IPS-18a (cell line): ENCODE measurements around the gene HNRNPA0.
"Not testable (repeated sequence)": the region's sequence is repeated elsewhere in the genome, so short reads cannot be mapped to it uniquely, and the experiment has no call there.

Source experiments
- H3K27ac ChIP-seq: one replicate; pipeline ENCODE4 v1.5.1; 2013; ENCODE audit warnings: low read length
- H3K27me3 ChIP-seq: one replicate; pipeline ENCODE4 v1.6.1; 2013; ENCODE audit warnings: mild to moderate bottlenecking, low read length; ENCODE audit not compliant: control insufficient read depth, insufficient read depth
- H3K36me3 ChIP-seq: one replicate; pipeline ENCODE4 v1.6.1; 2013; ENCODE audit warnings: low read depth, low read length; ENCODE audit not compliant: control insufficient read depth
- H3K4me1 ChIP-seq: one replicate; pipeline ENCODE4 v1.6.1; 2013; ENCODE audit warnings: low read depth, low read length; ENCODE audit not compliant: control insufficient read depth
- H3K4me3 ChIP-seq: one replicate; pipeline ENCODE4 v1.5.1; 2013; ENCODE audit warnings: low read length
- H3K9ac ChIP-seq: one replicate; pipeline ENCODE4 v1.6.1; 2013; ENCODE audit warnings: mild to moderate bottlenecking, low read length, moderate library complexity
- H3K9me3 ChIP-seq: one replicate; pipeline ENCODE4 v1.6.1; 2013; ENCODE audit warnings: low read depth, low read length; ENCODE audit not compliant: control insufficient read depth

The HNRNPA0 gene

GRCh38 chr5:137778772-137779564 is 24.8 kb upstream of the HNRNPA0 start:
- H3K27ac ChIP-seq: no peak overlapping the region
- H3K4me3 ChIP-seq: no peak overlapping the region
- no peaks in the 10 kb centered on the region for H3K27me3 ChIP-seq
- H3K9me3 ChIP-seq: no peaks in the 10 kb centered on the region
- H3K4me1 ChIP-seq: no peaks in the 10 kb centered on the region
- no peaks in the 10 kb centered on the region for H3K36me3 ChIP-seq
- H3K9ac ChIP-seq: no peak overlapping the region

GRCh38 chr5:137767937-137768336 is 13.8 kb upstream of the HNRNPA0 start:
- H3K27ac ChIP-seq, H3K4me3 ChIP-seq, H3K27me3 ChIP-seq, H3K4me1 ChIP-seq, H3K36me3 ChIP-seq, H3K9ac ChIP-seq: not testable (repeated sequence)
- H3K9me3 ChIP-seq: peaks cover 18% of the 10 kb centered on the region

GRCh38 chr5:137761566-137761965 is 7.4 kb upstream of the HNRNPA0 start:
- H3K4me3 ChIP-seq: no peak overlapping the region
- H3K27ac ChIP-seq: no peak overlapping the region
- H3K9me3 ChIP-seq: no peaks in the 10 kb centered on the region
- H3K27me3 ChIP-seq: no peaks in the 10 kb centered on the region
- no peaks in the 10 kb centered on the region for H3K36me3 ChIP-seq
- H3K9ac ChIP-seq: no peak overlapping the region
- no peaks in the 10 kb centered on the region for H3K4me1 ChIP-seq

- H3K27me3 ChIP-seq: no peaks in the 10 kb centered on the region
- H3K36me3 ChIP-seq: no peaks in the 10 kb centered on the region
- H3K4me1 ChIP-seq: no peaks in the 10 kb centered on the region
- no peaks in the 10 kb centered on the region for H3K9me3 ChIP-seq
- H3K9ac ChIP-seq: no peak overlapping the region
- no peak overlapping the region for H3K27ac ChIP-seq
- no peak overlapping the region for H3K4me3 ChIP-seq
These were observed 6.8 kb upstream of the HNRNPA0 start for GRCh38 chr5:137760719-137761516.

DNA sequence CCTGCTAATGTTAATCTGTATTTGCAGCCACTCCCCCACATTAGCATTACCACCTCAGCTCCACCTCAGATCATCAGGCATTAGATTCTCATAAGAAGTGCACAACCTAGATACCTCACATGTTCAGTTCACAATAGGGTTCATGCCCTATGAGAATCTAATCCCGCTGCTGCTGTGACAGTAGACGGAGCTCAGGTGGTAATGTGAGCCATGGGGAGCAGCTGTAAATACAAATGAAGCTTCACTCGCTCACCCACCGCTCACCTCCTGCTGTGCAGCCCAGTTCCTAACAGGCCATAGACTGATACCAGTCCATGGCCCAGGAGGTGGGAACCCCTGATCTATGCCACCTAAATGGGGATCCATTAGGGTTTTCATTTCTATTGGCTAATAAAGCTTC is 6.1 kb upstream of the HNRNPA0 start:
- Histone ChIP-seq H3K9ac (no peak overlapping the region), H3K36me3 (no peaks in the 10 kb centered on the region), H3K27me3 (no peaks in the 10 kb centered on the region), H3K9me3 (no peaks in the 10 kb centered on the region), H3K27ac (no peak overlapping the region), H3K4me3 (no peak overlapping the region), H3K4me1 (no peaks in the 10 kb centered on the region)

- H3K27me3 ChIP-seq: no peaks in the 10 kb centered on the region
- no peaks in the 10 kb centered on the region for H3K4me1 ChIP-seq
- no peaks in the 10 kb centered on the region for H3K9me3 ChIP-seq
- no peak overlapping the region for H3K9ac ChIP-seq
- no peak overlapping the region for H3K27ac ChIP-seq
- H3K4me3 ChIP-seq: no peak overlapping the region
- H3K36me3 ChIP-seq: no peaks in the 10 kb centered on the region
These were observed 4.6 kb upstream of the HNRNPA0 start for GRCh38 chr5:137758715-137759306.

DNA sequence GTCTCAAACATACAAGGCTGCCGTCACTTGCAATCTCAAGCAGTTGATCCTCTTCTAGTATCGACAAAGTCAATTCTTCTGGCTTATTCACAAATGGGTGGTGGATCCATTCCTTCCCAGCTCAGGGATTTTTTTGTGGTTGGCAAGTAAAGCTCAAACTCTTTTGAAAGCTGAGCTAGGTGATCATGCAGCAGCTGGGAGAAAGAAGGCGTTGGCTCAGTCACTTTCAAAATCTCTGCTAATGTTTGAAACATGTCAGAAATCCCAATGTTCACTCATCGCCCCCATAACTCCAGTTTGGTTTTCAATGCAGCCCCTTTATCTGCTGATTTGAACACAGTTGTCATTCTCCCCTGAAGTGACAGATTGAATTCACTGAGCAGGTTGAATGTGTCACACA is 4.0 kb upstream of the HNRNPA0 start:
- no peak overlapping the region for H3K9ac ChIP-seq
- H3K36me3 ChIP-seq: no peaks in the 10 kb centered on the region
- H3K27me3 ChIP-seq: no peaks in the 10 kb centered on the region
- no peaks in the 10 kb centered on the region for H3K4me1 ChIP-seq
- no peak overlapping the region for H3K4me3 ChIP-seq
- no peak overlapping the region for H3K27ac ChIP-seq
- H3K9me3 ChIP-seq: no peaks in the 10 kb centered on the region

DNA sequence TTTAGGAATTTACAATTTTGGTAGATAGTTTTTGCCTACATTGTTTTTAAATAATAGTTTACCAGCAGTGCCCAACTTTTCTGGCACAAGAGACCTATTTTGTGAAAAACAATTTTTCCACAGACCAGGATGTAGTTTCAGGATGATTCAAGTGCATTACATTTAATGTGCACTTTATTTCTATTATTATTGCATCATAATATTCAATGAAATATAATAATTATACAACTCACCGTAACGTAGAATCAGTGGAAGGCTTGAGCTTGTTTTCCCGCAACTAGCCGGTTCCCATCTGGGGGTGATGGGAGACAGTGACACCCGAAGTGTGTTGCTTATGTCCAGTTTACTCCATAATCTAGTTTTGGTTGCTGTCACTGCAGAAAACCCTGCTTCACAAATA is 3.5 kb upstream of the HNRNPA0 start:
- no peak overlapping the region for H3K4me3 ChIP-seq
- H3K27me3 ChIP-seq: no peaks in the 10 kb centered on the region
- H3K9me3 ChIP-seq: no peaks in the 10 kb centered on the region
- H3K4me1 ChIP-seq: no peaks in the 10 kb centered on the region
- no peaks in the 10 kb centered on the region for H3K36me3 ChIP-seq
- H3K27ac ChIP-seq: no peak overlapping the region
- H3K9ac ChIP-seq: no peak overlapping the region

DNA sequence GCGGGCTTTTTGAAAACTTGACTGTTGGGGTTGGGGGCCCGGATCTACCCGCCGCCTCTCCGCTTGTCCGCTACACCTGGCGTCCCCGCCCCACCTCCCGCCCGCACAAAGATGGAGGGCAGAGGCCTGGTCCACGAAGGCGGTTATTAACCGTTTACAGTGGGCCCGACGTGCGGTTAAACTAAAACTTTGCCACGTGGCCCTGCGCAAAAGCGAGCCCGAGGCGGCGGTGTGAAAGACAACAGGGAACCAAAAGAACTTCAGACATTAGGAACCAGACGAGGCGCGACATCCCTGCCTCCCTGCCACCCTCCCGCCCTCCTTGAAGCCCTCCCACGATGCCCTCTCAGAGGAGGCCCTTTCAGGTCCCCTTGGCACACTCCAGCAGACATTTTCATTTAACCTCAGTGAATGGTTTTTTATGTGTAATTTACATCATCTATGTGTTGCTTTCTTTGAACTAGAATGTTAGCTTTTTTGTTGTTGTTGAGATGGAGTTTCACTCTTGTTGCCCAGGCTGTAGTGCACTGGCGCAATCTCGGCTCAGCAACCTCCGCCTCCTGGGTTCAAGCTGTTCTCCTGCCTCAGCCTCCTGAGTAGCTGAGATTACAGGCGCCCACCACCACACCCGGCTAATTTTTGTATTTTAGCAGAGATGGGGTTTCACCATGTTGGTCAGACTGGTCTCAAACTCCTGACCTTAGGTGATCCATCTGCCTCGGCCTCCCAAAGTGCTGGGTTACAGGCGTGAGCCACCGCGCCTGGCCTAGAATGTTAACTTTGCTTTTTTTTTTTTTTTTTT is 999 bp upstream of the HNRNPA0 start:
- Histone ChIP-seq H3K9ac (peak overlapping the region; percentile 99), H3K36me3 (peaks cover 16% of the 10 kb centered on the region), H3K4me1 (peaks cover 13% of the 10 kb centered on the region), H3K27ac (peak overlapping the region; percentile 98), H3K9me3 (no peaks in the 10 kb centered on the region), H3K27me3 (no peaks in the 10 kb centered on the region), H3K4me3 (peak overlapping the region; percentile 93)

GRCh38 chr5:137753691-137754187 is 424 bp downstream of the HNRNPA0 start:
- Histone ChIP-seq H3K9me3 (no peaks in the 10 kb centered on the region), H3K9ac (peak overlapping the region; percentile 99), H3K4me3 (peak overlapping the region; percentile 93), H3K36me3 (peaks cover 16% of the 10 kb centered on the region), H3K27me3 (no peaks in the 10 kb centered on the region), H3K27ac (peak overlapping the region; percentile 98), H3K4me1 (peaks cover 13% of the 10 kb centered on the region)
